ENCODE results near the gene ARFGAP3.

Gene ARFGAP3

DNA sequence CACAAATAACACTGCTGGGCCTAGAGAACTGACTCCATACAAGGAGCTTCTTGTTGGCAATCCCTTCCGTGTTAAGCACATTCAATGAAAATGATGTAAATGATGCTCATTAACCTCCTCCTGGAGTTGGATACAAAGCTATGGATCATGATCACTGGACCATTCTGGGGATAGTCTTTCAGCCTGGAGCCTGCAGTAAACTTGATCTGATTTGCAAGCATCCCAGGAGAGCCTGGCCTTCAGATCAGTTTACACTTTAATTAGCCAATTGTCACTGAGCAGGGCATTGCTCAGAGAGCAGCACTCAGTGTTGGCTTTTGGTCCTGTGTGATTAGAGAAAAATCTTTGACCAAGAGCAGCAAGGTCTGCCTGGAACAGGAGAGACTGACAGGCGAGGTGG lies 45.6 kb downstream of the ARFGAP3 start:
- H3K4me3 ChIP-seq (ENCODE audit: low read depth, low read length), result no peak overlapping the region
- DNase-seq (ENCODE audit: low read depth), result no peak
- TF ChIP-seq, protein P1, sequence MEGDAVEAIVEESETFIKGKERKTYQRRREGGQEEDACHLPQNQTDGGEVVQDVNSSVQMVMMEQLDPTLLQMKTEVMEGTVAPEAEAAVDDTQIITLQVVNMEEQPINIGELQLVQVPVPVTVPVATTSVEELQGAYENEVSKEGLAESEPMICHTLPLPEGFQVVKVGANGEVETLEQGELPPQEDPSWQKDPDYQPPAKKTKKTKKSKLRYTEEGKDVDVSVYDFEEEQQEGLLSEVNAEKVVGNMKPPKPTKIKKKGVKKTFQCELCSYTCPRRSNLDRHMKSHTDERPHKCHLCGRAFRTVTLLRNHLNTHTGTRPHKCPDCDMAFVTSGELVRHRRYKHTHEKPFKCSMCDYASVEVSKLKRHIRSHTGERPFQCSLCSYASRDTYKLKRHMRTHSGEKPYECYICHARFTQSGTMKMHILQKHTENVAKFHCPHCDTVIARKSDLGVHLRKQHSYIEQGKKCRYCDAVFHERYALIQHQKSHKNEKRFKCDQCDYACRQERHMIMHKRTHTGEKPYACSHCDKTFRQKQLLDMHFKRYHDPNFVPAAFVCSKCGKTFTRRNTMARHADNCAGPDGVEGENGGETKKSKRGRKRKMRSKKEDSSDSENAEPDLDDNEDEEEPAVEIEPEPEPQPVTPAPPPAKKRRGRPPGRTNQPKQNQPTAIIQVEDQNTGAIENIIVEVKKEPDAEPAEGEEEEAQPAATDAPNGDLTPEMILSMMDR (IDR thresholded peaks at IDR 0.05; ENCODE audit: low read depth, low read length, missing control alignments), result no peak
- in situ Hi-C loops (cut with HindIII; ENCODE audit: low sequenced_read_pairs), result no loop called here

DNA sequence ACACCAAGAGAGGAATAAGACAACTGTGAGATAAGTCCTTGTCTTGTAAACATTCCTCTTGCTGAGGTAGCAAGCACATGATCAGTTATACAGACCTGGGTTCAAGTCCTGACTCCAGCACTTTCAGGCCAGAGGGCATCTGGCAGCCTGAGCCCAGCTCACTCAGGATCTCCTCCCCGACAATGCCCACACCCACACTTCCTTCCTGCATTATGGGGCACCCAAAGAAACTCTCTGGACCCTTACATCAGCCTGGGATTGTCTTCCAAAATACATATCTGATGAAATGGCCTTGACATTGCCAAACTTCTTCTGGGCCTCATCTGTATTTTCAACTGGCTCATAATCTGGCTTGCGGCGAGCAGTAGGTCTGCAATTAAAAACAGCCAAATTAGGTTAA lies 48.6 kb downstream of the ARFGAP3 start:
- DNase-seq (ENCODE audit: low read depth), result no peak
- no peak overlapping the region for H3K4me3 ChIP-seq (ENCODE audit: low read depth, low read length)
- TF ChIP-seq, protein P1 (IDR thresholded peaks at IDR 0.05; ENCODE audit: low read depth, low read length, missing control alignments), result no peak
- in situ Hi-C loops (cut with HindIII; ENCODE audit: low sequenced_read_pairs), result no loop called here

DNA sequence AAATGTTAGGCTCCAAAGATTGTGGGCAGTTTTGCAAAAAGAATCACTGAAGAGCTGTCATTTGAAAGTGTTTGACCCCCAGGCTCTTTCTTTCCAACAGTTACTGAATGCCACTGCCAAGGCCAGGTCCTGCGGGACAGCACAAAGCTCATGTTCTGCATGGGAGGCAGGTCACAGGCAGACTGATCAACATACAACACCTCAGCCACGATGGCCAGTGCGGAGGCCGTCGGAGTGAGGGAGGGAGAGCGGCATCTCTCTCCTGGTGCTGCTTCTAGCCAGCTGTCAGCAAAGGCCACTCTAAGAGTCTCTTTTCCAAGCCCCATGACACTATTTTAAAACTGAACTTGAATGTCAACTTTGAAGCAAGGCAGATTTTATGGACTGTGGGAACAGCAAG lies 49.9 kb downstream of the ARFGAP3 start:
- in situ Hi-C loops (cut with HindIII; ENCODE audit: low sequenced_read_pairs), result no loop called here

DNA sequence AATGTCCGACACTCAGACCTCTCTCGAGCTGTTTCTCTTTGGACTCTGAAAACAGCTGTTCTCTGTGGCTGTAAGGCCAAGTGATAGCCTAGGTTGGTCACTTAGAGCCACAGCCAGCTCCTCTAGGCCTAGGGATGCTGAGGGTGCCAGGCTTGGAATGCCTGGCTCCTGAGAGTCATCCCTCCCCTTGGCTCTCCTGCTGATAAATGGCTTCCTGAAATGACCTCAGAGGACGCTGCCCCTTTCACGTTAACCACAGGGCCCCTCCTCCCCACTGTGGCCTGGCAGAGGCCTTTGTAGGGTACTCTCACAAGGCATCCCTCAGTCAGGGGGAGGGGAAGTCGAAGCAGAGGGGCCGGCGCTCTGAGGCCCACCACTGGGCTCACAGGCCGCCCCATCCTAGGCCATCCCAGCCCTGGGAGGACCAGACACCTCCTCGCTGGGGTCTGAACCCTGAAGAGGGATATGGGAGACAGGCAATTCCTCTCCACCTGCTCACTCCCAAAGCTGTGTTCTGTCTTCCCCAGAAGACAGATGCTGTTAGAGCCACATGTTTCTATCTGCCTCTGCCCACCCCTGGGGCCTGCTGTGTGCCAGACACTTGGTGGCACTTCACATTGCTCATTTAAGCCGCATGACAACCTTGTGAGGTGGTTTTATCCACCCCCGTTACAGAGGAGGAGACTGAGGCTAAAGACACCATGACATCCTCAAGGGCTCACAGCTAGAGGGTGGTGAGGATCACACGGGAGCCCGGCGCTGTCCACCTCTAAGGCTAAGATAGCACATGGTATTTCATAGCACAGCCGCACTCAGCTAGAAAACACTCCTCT lies 50.9 kb downstream of the ARFGAP3 start:
- DNase-seq (ENCODE audit: low read depth), result no peak
- in situ Hi-C loops (cut with HindIII; ENCODE audit: low sequenced_read_pairs), result no loop called here
- TF ChIP-seq, protein P1 (IDR thresholded peaks at IDR 0.05; ENCODE audit: low read depth, low read length, missing control alignments), result no peak
- no peak overlapping the region for H3K4me3 ChIP-seq (ENCODE audit: low read depth, low read length)

More for the DNA sequence above, 49.9 kb downstream of the ARFGAP3 start:
- H3K4me3 ChIP-seq (ENCODE audit: low read depth, low read length), result no peak overlapping the region
- TF ChIP-seq, protein P1 (IDR thresholded peaks at IDR 0.05; ENCODE audit: low read depth, low read length, missing control alignments), result no peak
- DNase-seq (ENCODE audit: low read depth), result no peak

DNA sequence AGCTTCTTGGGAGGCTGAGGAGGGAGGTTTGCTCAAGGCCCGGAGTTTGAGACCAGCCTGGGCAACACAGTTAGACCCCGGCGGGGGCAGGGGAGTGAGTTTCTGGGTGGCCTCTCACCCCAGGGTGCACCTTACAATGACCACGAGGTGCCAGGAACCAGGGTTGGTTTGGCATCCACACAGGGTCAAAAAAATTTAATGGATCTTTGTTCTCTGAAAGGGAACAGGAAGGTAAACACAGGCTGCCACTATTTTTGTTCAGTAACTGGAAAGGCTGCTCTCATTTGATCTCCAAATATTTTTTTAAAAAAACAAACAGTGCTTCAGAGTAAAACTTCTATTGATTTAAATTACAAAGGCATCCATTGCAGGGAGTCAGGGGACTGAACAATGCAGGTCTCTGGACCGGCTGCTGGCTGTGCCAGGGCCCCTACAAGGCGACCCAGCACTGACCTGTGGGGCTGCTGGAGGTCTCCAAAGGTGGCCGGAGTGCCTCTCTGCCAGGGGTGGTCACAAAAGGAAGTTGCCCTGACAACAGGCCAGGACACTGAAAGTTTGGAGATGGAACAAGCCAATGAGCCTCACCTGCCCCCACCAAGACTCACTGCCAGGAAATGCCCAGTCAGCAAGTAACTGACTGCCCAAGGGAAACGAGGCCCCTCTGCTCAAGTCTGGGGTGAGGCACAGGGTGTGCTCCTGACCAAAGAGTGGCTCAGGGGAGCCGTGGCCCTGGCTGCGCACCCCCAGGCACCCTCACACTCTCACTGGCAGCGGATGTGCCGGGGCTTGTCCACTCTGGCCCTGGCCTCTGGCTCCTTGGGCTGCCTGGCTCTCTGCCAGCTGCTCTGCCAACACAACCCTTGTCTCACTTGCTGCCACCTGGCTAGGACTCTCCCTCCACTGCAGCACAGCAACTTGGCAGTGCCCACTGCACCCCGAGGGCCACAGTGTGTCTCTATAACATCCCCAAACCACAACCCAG lies 51.8 kb downstream of the ARFGAP3 start:
- DNase-seq (ENCODE audit: low read depth), result no peak
- H3K4me3 ChIP-seq (ENCODE audit: low read depth, low read length), result no peak overlapping the region
- in situ Hi-C loops (cut with HindIII; ENCODE audit: low sequenced_read_pairs), result no loop called here
- TF ChIP-seq, protein P1 (IDR thresholded peaks at IDR 0.05; ENCODE audit: low read depth, low read length, missing control alignments), result no peak

DNA sequence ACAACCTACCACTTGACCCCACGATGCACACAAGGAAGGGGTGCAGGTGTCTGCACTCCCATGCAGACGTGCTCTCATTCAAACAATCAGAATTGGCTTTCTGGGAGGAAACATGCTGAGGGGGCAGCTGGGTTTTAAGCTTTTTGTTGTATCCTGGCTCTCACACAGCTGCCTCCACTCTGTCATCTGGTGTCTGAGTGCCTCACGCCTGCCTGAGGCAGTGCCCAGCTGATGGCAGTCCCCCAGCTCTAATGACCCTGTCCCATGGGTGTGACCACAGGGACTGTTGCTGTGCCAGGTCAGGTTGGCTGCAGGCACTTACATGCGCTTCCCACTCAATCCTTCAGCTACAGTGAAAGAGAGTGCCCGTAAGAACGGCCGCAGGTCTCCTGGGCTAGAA lies 53.7 kb downstream of the ARFGAP3 start:
- no peak overlapping the region for H3K4me3 ChIP-seq (ENCODE audit: low read depth, low read length)
- TF ChIP-seq, protein P1 (IDR thresholded peaks at IDR 0.05; ENCODE audit: low read depth, low read length, missing control alignments), result no peak
- in situ Hi-C loops (cut with HindIII; ENCODE audit: low sequenced_read_pairs), result no loop called here
- no peak for DNase-seq (ENCODE audit: low read depth)

All from astrocyte of the cerebellum (primary cell).